Germinal center (tissue), 1 donor: ENCODE results near the gene KIF1C.
"Not testable (repeated sequence)": the region's sequence is repeated elsewhere in the genome, so short reads cannot be mapped to it uniquely, and the experiment has no call there.

Source experiments
- DNase-seq: peaks from one replicate; pipeline ENCODE4 v3.0.0; 2012; ENCODE audit warnings: mixed read lengths, low spot score

KIF1C gene

GRCh38 chr17:5002121-5002788 lies 4.5 kb downstream of the KIF1C start:
- DNase-seq = no peak

DNA sequence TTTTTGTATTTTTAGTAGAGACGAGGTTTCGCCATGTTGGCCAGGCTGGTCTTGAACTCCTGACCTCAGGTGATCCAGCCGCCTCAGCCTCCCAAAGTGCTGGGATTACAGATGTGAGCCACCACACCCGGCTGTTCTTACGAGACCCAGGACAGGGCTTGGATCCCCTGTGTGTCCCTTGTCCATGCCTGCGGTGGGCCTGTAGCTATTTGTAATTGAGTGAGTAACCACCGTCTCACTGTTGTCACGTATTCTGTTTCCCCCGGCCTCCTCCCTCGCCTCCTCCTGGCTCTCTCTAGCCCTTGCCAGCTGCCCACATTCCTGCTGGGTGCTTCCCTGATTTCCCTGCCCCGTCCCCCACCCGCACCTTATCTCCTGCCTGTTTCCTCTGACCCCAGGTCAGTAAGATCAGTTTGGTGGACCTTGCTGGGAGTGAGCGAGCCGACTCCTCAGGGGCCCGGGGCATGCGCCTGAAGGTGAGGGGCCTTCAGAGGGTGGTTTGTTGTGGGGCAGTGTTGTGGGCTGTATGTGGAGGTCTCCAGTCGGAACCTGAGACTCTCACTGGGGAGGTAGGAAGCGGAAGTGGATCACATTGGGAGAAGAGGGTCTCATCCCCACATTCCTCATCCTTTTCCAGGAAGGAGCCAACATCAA lies 5.6 kb downstream of the KIF1C start:
- DNase-seq = no peak

- no peak for DNase-seq
Observed at GRCh38 chr17:5011928-5012327, 14.2 kb downstream of the KIF1C start.

- DNase-seq = no peak
Observed at GRCh38 chr17:5014357-5014756, 16.6 kb downstream of the KIF1C start.

- peak; percentile 69 for DNase-seq
Observed at GRCh38 chr17:5019475-5019956, 21.8 kb downstream of the KIF1C start.

DNA sequence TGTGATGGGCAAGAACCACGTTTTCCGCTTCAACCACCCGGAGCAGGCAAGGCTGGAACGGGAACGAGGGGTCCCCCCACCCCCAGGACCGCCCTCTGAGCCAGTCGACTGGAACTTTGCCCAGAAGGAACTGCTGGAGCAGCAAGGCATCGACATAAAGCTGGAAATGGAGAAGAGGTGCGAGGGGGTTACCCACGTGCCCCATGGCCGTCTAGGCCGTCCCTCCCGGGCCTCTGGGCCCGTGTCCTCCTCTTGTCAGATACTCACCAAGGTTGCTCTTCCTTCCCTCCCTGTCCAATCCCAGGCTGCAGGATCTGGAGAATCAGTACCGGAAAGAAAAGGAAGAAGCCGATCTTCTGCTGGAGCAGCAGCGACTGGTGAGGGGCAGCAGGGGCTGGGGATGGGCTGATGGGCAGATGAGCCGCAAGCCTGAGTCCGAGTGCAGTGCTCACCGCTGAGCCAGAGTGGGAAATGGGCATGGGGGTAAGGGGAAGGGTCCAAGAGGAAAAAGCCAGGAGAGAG lies 22.8 kb downstream of the KIF1C start:
- no peak for DNase-seq

GRCh38 chr17:5022171-5022711 lies 24.5 kb downstream of the KIF1C start:
- DNase-seq = no peak

DNA sequence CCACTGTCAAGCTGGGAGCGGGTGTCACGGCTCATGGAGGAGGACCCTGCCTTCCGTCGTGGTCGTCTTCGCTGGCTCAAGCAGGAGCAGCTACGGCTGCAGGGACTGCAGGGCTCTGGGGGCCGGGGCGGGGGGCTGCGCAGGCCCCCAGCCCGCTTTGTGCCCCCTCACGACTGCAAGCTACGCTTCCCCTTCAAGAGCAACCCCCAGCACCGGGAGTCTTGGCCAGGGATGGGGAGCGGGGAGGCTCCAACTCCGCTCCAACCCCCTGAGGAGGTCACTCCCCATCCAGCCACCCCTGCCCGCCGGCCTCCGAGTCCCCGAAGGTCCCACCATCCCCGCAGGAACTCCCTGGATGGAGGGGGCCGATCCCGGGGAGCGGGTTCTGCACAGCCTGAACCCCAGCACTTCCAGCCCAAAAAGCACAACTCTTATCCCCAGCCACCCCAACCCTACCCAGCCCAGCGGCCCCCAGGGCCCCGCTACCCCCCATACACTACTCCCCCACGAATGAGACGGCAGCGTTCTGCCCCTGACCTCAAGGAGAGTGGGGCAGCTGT lies 25.9 kb downstream of the KIF1C start:
- DNase-seq = no peak

DNA sequence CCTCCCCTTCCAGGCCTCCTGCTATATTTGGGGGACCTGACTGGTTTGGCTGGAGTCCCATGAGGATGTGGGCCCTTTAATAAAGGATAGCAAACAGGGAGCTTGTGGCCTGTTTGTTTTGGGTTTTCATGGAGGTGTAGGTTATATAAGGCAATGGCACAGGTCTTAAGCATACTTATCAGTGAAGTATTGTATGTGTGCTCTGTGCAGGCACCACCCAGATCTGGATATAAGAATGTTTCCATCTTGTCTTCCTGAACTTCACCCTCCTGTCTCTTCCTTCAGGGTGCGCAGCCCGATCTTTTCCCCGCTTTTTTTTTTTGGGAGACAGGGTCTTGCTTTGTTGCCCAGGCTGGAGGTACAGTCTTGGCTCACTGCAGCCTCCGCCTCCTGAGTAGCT lies 26.9 kb downstream of the KIF1C start:
- DNase-seq = no peak

GRCh38 chr17:5027299-5027698 lies 29.5 kb downstream of the KIF1C start:
- no peak for DNase-seq

GRCh38 chr17:5027916-5028315 lies 30.2 kb downstream of the KIF1C start:
- no peak for DNase-seq

- DNase-seq = not testable (repeated sequence)
Observed at GRCh38 chr17:5030168-5030567, 32.4 kb downstream of the KIF1C start.

DNA sequence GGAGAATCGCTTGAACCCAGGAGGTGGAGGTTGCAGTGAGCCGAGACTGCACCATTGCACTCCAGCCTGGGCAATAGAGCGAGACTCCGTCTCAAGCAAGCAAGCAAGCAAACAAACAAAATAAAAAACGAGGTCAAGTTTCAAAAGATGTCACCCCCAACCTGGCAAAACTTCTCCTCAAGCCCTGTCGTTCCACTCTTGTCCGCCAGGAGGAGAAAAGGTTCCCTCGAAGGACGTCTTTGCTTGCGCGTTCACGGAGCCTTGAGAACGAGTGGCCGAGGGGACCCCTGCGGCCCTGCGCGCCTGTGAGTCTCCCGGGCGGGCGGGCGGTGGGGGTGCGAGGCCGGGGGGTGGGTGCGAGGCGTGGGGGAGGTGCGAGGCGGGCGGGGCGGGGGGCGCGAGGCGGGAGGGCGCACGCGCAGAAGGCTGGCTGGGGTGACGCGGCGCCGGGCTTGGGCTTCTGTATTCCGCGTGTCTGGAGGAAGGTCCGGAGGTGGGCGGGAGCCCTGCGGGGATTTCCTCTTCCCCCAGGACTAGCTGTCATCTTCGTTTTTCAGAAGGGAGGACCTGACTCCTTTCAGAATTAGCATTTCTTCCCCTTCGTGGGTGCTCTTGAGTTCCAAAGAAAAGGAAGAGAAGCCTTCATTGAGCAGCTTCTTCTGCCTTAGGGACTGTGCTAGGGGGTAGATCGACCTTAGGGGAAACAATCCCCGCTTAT lies 33.8 kb downstream of the KIF1C start:
- peak; percentile 79 for DNase-seq

DNA sequence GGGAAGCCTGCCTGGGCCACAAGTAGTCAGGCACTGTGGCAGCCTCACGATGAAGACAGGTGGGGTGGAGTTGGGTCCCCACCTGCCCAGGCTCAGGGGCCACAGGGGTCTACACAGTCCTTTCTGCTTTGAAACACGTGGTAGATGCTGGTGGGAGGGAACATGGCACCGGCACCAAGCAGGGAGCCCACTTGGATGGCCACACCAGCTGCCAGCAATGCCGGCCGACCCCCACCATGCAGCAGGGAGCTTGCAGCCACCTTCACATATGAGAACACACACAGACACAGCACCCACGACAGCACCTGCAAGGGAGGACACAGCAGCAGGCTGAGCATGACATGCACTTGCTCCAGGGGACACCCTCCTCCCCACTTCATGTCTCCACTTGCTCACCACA lies 35.1 kb downstream of the KIF1C start:
- no peak for DNase-seq

DNA sequence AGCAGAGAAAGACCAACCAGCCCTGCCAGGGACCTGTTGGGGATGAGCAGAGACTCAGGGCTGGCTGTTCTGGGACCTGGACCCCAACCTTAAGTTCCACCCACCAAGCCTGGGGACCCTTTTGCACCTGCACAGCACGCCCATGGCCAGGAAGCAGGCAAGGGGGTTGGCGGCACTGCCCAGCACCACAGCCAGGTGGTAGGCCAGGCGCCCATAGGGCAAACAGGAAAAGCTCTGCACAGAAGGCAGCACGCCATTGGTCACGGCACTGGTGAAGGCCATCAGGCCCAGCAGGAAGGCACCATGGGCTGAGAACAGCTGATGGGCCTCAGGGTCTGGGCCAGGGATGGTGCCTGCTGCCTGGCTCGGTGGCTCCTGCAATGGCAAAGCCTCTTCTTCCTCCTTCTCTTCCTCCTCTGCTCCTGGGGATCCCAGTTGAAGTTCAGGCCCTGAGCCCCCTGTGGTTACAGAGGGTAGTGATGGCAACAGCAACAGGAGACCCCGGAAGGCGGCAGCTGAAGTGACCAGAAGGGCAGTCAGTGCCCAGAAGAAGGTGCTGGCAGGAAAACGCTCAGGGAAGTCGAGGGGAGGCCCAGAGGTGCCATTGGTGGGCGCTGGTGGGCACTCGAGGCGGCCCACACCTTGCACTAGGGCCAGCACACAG lies 35.7 kb downstream of the KIF1C start:
- no peak for DNase-seq

DNA sequence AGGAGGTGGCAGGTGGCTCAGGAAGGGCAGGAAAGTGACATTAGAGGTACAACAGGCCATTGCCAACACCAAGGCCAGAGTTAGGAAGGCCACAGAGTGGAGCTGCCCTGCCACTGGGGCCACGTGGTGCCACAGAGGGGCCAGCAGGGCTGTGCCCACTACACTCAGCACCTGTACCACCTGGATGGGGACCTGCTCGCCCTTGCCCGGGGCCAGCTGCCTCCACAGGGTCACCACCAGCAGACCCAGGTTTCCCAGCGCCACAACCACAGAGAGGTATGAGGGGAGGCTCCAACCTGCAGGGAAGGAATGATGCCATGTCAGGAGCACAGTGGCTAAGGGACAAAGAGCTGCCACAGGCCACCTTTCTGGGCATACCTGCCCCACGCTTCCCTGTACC lies 36.3 kb downstream of the KIF1C start:
- DNase-seq = no peak

- DNase-seq = no peak
Observed at GRCh38 chr17:5034651-5035050, 36.9 kb downstream of the KIF1C start.

GRCh38 chr17:5035315-5035714 lies 37.6 kb downstream of the KIF1C start, which contains the start of gene SLC52A1:
Gene SLC52A1 (minus strand): TSS chr17:5035426. CDS start chr17:5034606, 820 bp downstream.
- no peak for DNase-seq

GRCh38 chr17:5042157-5043022 lies 44.6 kb downstream of the KIF1C start:
- DNase-seq = no peak

DNA sequence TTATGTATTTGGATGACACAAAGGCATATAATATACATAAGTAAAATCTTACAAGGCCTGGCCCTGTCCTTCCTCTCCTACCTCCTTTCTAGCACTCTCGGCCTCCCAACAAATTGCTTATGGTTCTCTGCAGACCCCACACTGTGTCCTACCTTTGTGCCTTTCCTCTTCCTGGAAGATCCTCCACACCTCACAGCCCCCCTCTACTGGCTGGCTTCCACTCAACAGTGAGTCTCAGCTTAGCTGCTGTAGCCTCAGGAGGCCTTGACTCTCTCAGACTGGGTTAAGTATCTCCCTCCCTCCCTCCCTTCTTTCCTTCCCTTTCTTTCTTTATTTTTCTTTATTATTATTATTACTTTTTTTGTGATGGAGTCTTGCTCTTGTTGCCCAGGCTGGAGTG lies 45.8 kb downstream of the KIF1C start:
- DNase-seq = no peak

GRCh38 chr17:5044630-5045029 lies 46.9 kb downstream of the KIF1C start:
- DNase-seq = no peak
